Keratinocyte (primary cell): ENCODE data around the gene MAVS. TPM values are rescaled to one million over a fixed set of nuclear protein-coding genes. Genes with fewer than 3 reads are reported as not detected.

ENCODE experiments used
- DNase-seq: peaks from one replicate; pipeline ENCODE4 v3.0.0-alpha.2; 2011; ENCODE audit warnings: low read depth, missing footprints, low spot score
- FAIRE-seq: peaks from 2 replicates; lab custom pipeline; 2011; peaks lifted over from hg19 to GRCh38; lab: Jason Lieb, UNC
- H2AFZ ChIP-seq: 2 replicates; pipeline ENCODE4 v1.6.0; 2012; ENCODE audit warnings: low read length, control low read depth, inconsistent platforms; ENCODE audit not compliant: control insufficient read depth
- H3K27ac ChIP-seq: 2 replicates; pipeline ENCODE4 v1.5.1; 2011; ENCODE audit warnings: low read length; ENCODE audit not compliant: control insufficient read depth, insufficient read depth
- H3K27me3 ChIP-seq: 3 replicates; pipeline ENCODE4 v1.6.0; 2011; ENCODE audit warnings: low read length; ENCODE audit not compliant: control insufficient read depth, insufficient read depth; ENCODE audit errors: extremely low read depth
- H3K36me3 ChIP-seq, 2 experiments: 2 replicates in 1 of 2; 3 replicates in 1 of 2; pipeline ENCODE4 v1.5.1; 2011; ENCODE audit warnings: low read length in 2 of 2, mild to moderate bottlenecking in 1 of 2; ENCODE audit not compliant: control insufficient read depth in 2 of 2, insufficient read depth in 2 of 2; ENCODE audit errors: extremely low read depth in 1 of 2
- H3K4me1 ChIP-seq: 3 replicates; pipeline ENCODE4 v1.5.1; 2011; ENCODE audit warnings: low read length; ENCODE audit not compliant: control insufficient read depth, insufficient read depth; ENCODE audit errors: extremely low read depth
- H3K4me2 ChIP-seq: 3 replicates; pipeline ENCODE4 v1.6.0; 2011; ENCODE audit warnings: low read depth, low read length; ENCODE audit not compliant: control insufficient read depth, insufficient read depth; ENCODE audit errors: extremely low read depth
- H3K4me3 ChIP-seq, 3 experiments: fragments of 200-600 bp in 1 of 3; sonication (generic) in 1 of 3; 2 replicates in 2 of 3; 3 replicates in 1 of 3; pipeline ENCODE4 v1.5.1; 2011 to 2016; ENCODE audit warnings: low read length in 3 of 3, mild to moderate bottlenecking in 3 of 3, control low read depth in 2 of 3, inconsistent platforms in 1 of 3, low read depth in 1 of 3, mixed read lengths in 1 of 3, mixed run types in 1 of 3, moderate library complexity in 1 of 3; ENCODE audit not compliant: control insufficient read depth in 2 of 3, insufficient read depth in 2 of 3; ENCODE audit errors: extremely low read depth in 1 of 3
- H3K79me2 ChIP-seq: 2 replicates; pipeline ENCODE4 v1.6.0; 2012; ENCODE audit warnings: low read length; ENCODE audit not compliant: control insufficient read depth, insufficient read depth
- H3K9ac ChIP-seq: 3 replicates; pipeline ENCODE4 v1.6.0; 2011; ENCODE audit warnings: low read length; ENCODE audit not compliant: control insufficient read depth, insufficient read depth; ENCODE audit errors: extremely low read depth
- H3K9me1 ChIP-seq: 3 replicates; pipeline ENCODE4 v1.6.0; 2011; ENCODE audit warnings: low read length; ENCODE audit not compliant: control insufficient read depth, insufficient read depth; ENCODE audit errors: extremely low read depth
- H3K9me3 ChIP-seq: 2 replicates; pipeline ENCODE4 v1.5.1; 2012; ENCODE audit warnings: low read depth, low read length; ENCODE audit not compliant: control insufficient read depth
- H4K20me1 ChIP-seq: 3 replicates; pipeline ENCODE4 v1.6.0; 2011; ENCODE audit warnings: low read length; ENCODE audit not compliant: control insufficient read depth, insufficient read depth; ENCODE audit errors: extremely low read depth
- CTCF ChIP-seq, 3 experiments: IDR thresholded peaks in 1 of 3; conservative IDR thresholded peaks in 1 of 3; optimal IDR thresholded peaks in 1 of 3; 2 replicates in 2 of 3; 3 replicates in 1 of 3; pipeline versions ENCODE3 to v1.5.1; 2011; ENCODE audit warnings: low read length in 3 of 3, mild to moderate bottlenecking in 3 of 3, moderate library complexity in 2 of 3, control low read depth in 1 of 3, inconsistent platforms in 1 of 3; ENCODE audit not compliant: insufficient read depth in 2 of 3; ENCODE audit errors: extremely low read depth in 1 of 3
- EZH2 ChIP-seq: IDR thresholded peaks from one replicate; pipeline ENCODE4 v1.6.1; 2012; ENCODE audit warnings: inconsistent platforms, mild to moderate bottlenecking, low read length, moderate library complexity
- dilution Hi-C: fragments of 300-500 bp; cut with MboI; formaldehyde crosslinking; loops from one replicate; pipeline ENCODE4 v1.7.0; 2020; ENCODE audit warnings: low sequenced_read_pairs; ENCODE audit not compliant: extremely low pct_ligation_motif_present
- polyA plus RNA-seq, 5 experiments: library from polyadenylated mRNA; depleted of rRNA in 3 of 5; stranded (reverse) in 3 of 5; stranded (forward) in 1 of 5; unstranded in 1 of 5; fragments of >200 nt; gene quantifications; 1 replicate in 1 of 5; 2 replicates in 3 of 5; 3 replicates in 1 of 5; pipeline versions ENCODE4 v1.2.1 to v1.2.3, GENCODE V29; 2011 to 2012; ENCODE audit warnings: missing spikeins in 2 of 5, low read depth in 1 of 5, low replicate concordance in 1 of 5

The MAVS gene
- polyA plus RNA-seq, 1 donor (not counting 4 experiments of a cell fraction or from before 2014, with no cell fraction given), result 15.1 TPM

- Histone ChIP-seq H3K9me1 (no peaks in the 10 kb centered on the region), H3K4me2 (no peak overlapping the region), H3K9ac (no peak overlapping the region), H3K79me2 (peaks cover 88% of the 10 kb centered on the region), H3K4me3 (no peak overlapping the region), H3K27me3 (no peaks in the 10 kb centered on the region), H4K20me1 (peaks cover 26% of the 10 kb centered on the region), H3K36me3 (peaks cover 11 to 34% of the 10 kb centered on the region in 2 experiments), H3K4me1 (no peaks in the 10 kb centered on the region), H2AFZ (no peak overlapping the region), H3K9me3 (no peaks in the 10 kb centered on the region), H3K27ac (no peak overlapping the region)
- no peak for FAIRE-seq
- DNase-seq, result no peak
- TF ChIP-seq EZH2, result no peak
- no peak for TF ChIP-seq CTCF (optimal IDR thresholded peaks at IDR 0.05 in 1 of 3, IDR thresholded peaks at IDR 0.05 in 1 of 3, conservative IDR thresholded peaks at IDR 0.05 in 1 of 3; ENCODE audit: extremely low read depth in 1 of 3, insufficient read depth in 2 of 3, low read length in 3 of 3)
- dilution Hi-C loops, result no loop called here
Observed at GRCh38 chr20:3909952-3910366, 63.3 kb downstream of the MAVS start.

GRCh38 chr20:3910853-3911252 is 64.2 kb downstream of the MAVS start:
- no peak overlapping the region for H2AFZ ChIP-seq
- H4K20me1 ChIP-seq, result peaks cover 24% of the 10 kb centered on the region
- H3K79me2 ChIP-seq, result peaks cover 84% of the 10 kb centered on the region
- no peaks in the 10 kb centered on the region for H3K9me3 ChIP-seq
- DNase-seq (no peak), FAIRE-seq (no peak)
- H3K4me1 ChIP-seq, result no peaks in the 10 kb centered on the region
- no peaks in the 10 kb centered on the region for H3K27me3 ChIP-seq
- no peaks in the 10 kb centered on the region for H3K9me1 ChIP-seq
- H3K4me2 ChIP-seq, result no peak overlapping the region
- no peak overlapping the region for H3K27ac ChIP-seq
- H3K9ac ChIP-seq, result no peak overlapping the region
- dilution Hi-C loops, result no loop called here
- TF ChIP-seq EZH2, result no peak
- no peak for TF ChIP-seq CTCF (optimal IDR thresholded peaks at IDR 0.05 in 1 of 3, IDR thresholded peaks at IDR 0.05 in 1 of 3, conservative IDR thresholded peaks at IDR 0.05 in 1 of 3; ENCODE audit: extremely low read depth in 1 of 3, insufficient read depth in 2 of 3, low read length in 3 of 3)
- no peak overlapping the region for H3K4me3 ChIP-seq
- H3K36me3 ChIP-seq, result peaks cover 11 to 34% of the 10 kb centered on the region in 2 experiments
